ENCODE measurements around the gene RRP9. TPM values are rescaled to one million over a fixed set of nuclear protein-coding genes. Genes with fewer than 3 reads are reported as not detected.

Gene RRP9
- total and polyA plus RNA-seq, 10 of the 15 experiments (the other 5 are each of a cell fraction or from before 2014, with no cell fraction given), result 4.7 to 91.5 (median 41.7) TPM

GRCh38 chr3:51985063-51985462 is 43.4 kb upstream of the RRP9 start:
- Histone ChIP-seq H3K79me2 (ENCODE audit: control insufficient read depth, insufficient read depth, low read length) (peaks cover 3% of the 10 kb centered on the region), H3K9me3 (replicated peaks; ENCODE audit: control insufficient read depth, insufficient read depth, low read length) (no peaks in the 10 kb centered on the region), H3K27ac (ENCODE audit: control insufficient read depth, insufficient read depth) (no peak overlapping the region), H3K4me2 (ENCODE audit: control insufficient read depth, insufficient read depth) (no peak overlapping the region), H4K20me1 (ENCODE audit: control insufficient read depth, insufficient read depth) (no peaks in the 10 kb centered on the region), H3K9ac (ENCODE audit: control insufficient read depth, insufficient read depth, low read length) (no peak overlapping the region), H3K36me3 (ENCODE audit: control insufficient read depth in 2 of 2, insufficient read depth in 2 of 2, low read length in 1 of 2) (no peaks in the 10 kb centered on the region), H3K4me1 (ENCODE audit: control insufficient read depth, insufficient read depth, low read length) (peaks cover 8% of the 10 kb centered on the region), H3K4me3 (no peak overlapping the region), H2AFZ (ENCODE audit: control insufficient read depth, low read depth, low read length) (no peak overlapping the region), H3K27me3 (replicated peaks in 1 of 2; ENCODE audit: control insufficient read depth in 2 of 2, insufficient read depth in 2 of 2, low read length in 1 of 2) (no peaks in the 10 kb centered on the region)
- intact Hi-C loops (cut with micrococcal nuclease; ENCODE audit: unreplicated experiment), result no loop called here
- in situ Hi-C loops (cut with MboI), result no loop called here
- SMC1A ChIA-PET (ENCODE audit: uncharacterized antibody, unreplicated experiment), result interaction anchor here (1.4 kb wide), 1 partner anchor 10 kb away, joined by 12 read pairs; the partner anchor contains the start of gene RPL29
- ATAC-seq (no peak), DNase-seq (ENCODE audit: low read depth, low spot score) (no peak), FAIRE-seq (no peak)
- WGBS (ENCODE audit: insufficient coverage, insufficient replicate concordance, low lambda C conversion rate, missing lambda C conversion rate), result 79% methylated on average over 6 of the region's 6 CpGs
- no TSS peak for BruUV-seq (replicated peaks)
- CTCF ChIA-PET, result interaction anchor here (0.5 to 4.6 kb wide), 3 partner anchors 12 to 130 kb away, joined by 3 to 56 read pairs (median 34); partner anchors contain the start of genes ABHD14A, ABHD14B, PARP3 and RRP9
- RAD21 ChIA-PET (ENCODE audit: unreplicated experiment), result interaction anchor here (0.6 to 0.7 kb wide), 2 partner anchors 115 to 218 kb away, joined by 4 to 5 read pairs; no protein-coding TSS in a partner anchor
- POLR2A ChIA-PET, result interaction anchor here (0.6 to 4.0 kb wide), 3 partner anchors 10 to 1418 kb away, joined by 3 to 30 read pairs (median 3); partner anchors contain the start of genes C3orf18 and RPL29
- TF ChIP-seq HDAC2 (IDR thresholded peaks at IDR 0.05), result no peak
- TF ChIP-seq FOXM1 (IDR thresholded peaks at IDR 0.05; ENCODE audit: low read depth, low read length), result no peak
- TF ChIP-seq, protein P1, sequence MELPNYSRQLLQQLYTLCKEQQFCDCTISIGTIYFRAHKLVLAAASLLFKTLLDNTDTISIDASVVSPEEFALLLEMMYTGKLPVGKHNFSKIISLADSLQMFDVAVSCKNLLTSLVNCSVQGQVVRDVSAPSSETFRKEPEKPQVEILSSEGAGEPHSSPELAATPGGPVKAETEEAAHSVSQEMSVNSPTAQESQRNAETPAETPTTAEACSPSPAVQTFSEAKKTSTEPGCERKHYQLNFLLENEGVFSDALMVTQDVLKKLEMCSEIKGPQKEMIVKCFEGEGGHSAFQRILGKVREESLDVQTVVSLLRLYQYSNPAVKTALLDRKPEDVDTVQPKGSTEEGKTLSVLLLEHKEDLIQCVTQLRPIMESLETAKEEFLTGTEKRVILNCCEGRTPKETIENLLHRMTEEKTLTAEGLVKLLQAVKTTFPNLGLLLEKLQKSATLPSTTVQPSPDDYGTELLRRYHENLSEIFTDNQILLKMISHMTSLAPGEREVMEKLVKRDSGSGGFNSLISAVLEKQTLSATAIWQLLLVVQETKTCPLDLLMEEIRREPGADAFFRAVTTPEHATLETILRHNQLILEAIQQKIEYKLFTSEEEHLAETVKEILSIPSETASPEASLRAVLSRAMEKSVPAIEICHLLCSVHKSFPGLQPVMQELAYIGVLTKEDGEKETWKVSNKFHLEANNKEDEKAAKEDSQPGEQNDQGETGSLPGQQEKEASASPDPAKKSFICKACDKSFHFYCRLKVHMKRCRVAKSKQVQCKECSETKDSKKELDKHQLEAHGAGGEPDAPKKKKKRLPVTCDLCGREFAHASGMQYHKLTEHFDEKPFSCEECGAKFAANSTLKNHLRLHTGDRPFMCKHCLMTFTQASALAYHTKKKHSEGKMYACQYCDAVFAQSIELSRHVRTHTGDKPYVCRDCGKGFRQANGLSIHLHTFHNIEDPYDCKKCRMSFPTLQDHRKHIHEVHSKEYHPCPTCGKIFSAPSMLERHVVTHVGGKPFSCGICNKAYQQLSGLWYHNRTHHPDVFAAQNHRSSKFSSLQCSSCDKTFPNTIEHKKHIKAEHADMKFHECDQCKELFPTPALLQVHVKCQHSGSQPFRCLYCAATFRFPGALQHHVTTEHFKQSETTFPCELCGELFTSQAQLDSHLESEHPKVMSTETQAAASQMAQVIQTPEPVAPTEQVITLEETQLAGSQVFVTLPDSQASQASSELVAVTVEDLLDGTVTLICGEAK (IDR thresholded peaks at IDR 0.05; ENCODE audit: borderline replicate concordance), result no peak
- no peak for TF ChIP-seq ZNF622 (IDR thresholded peaks at IDR 0.05)
- TF ChIP-seq ZNF274 (IDR thresholded peaks at IDR 0.05; ENCODE audit: insufficient read depth, insufficient read length), result no peak
- TF ChIP-seq, protein P2, sequence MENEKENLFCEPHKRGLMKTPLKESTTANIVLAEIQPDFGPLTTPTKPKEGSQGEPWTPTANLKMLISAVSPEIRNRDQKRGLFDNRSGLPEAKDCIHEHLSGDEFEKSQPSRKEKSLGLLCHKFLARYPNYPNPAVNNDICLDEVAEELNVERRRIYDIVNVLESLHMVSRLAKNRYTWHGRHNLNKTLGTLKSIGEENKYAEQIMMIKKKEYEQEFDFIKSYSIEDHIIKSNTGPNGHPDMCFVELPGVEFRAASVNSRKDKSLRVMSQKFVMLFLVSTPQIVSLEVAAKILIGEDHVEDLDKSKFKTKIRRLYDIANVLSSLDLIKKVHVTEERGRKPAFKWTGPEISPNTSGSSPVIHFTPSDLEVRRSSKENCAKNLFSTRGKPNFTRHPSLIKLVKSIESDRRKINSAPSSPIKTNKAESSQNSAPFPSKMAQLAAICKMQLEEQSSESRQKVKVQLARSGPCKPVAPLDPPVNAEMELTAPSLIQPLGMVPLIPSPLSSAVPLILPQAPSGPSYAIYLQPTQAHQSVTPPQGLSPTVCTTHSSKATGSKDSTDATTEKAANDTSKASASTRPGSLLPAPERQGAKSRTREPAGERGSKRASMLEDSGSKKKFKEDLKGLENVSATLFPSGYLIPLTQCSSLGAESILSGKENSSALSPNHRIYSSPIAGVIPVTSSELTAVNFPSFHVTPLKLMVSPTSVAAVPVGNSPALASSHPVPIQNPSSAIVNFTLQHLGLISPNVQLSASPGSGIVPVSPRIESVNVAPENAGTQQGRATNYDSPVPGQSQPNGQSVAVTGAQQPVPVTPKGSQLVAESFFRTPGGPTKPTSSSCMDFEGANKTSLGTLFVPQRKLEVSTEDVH (IDR thresholded peaks at IDR 0.05; ENCODE audit: low read depth, partially characterized antibody), result no peak
- TF ChIP-seq NBN (IDR thresholded peaks at IDR 0.05), result no peak
- TF ChIP-seq ZZZ3 (IDR thresholded peaks at IDR 0.05; ENCODE audit: control insufficient read depth, insufficient read length, low read depth), result no peak
- TF ChIP-seq TCF12 (IDR thresholded peaks at IDR 0.05; ENCODE audit: low read depth, low read length), result no peak
- TF ChIP-seq EGR1 (IDR thresholded peaks at IDR 0.05; ENCODE audit: borderline replicate concordance in 1 of 2, low read depth in 2 of 2, low read length in 2 of 2), result no peak
- TF ChIP-seq MEF2A (IDR thresholded peaks at IDR 0.05; ENCODE audit: insufficient read depth, low read depth, low read length), result no peak
- TF ChIP-seq NFXL1 (IDR thresholded peaks at IDR 0.05; ENCODE audit: borderline replicate concordance), result no peak
- no peak for TF ChIP-seq YBX1 (IDR thresholded peaks at IDR 0.05)
- TF ChIP-seq, protein P3, sequence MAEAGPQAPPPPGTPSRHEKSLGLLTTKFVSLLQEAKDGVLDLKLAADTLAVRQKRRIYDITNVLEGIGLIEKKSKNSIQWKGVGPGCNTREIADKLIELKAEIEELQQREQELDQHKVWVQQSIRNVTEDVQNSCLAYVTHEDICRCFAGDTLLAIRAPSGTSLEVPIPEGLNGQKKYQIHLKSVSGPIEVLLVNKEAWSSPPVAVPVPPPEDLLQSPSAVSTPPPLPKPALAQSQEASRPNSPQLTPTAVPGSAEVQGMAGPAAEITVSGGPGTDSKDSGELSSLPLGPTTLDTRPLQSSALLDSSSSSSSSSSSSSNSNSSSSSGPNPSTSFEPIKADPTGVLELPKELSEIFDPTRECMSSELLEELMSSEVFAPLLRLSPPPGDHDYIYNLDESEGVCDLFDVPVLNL (IDR thresholded peaks at IDR 0.05; ENCODE audit: low read depth, low read length), result no peak
- TF ChIP-seq SMAD5 (IDR thresholded peaks at IDR 0.05; ENCODE audit: low read depth), result no peak
- TF ChIP-seq MEF2B (IDR thresholded peaks at IDR 0.05; ENCODE audit: partially characterized antibody, poor library complexity, severe bottlenecking), result no peak
- no peak for TF ChIP-seq ASH2L (IDR thresholded peaks at IDR 0.05; ENCODE audit: borderline replicate concordance, low read depth)
- no peak for TF ChIP-seq JUND (IDR thresholded peaks at IDR 0.05; ENCODE audit: low read depth, low read length)
